K562 (cell line): ENCODE results near the gene SMC3. TPM values are rescaled to one million over a fixed set of nuclear protein-coding genes. Genes with fewer than 3 reads are reported as not detected.

ENCODE experiments used
- BCL6 ChIP-seq: fragments of 250-450 bp; sonication (Bioruptor Pico); IDR thresholded peaks from 2 replicates; pipeline ENCODE4 v1.4.0; 2020
- FOXA3 ChIP-seq, 2 experiments: fragments of 450-650 bp in 1 of 2; sonication (generic) in 1 of 2; formaldehyde crosslinking; IDR thresholded peaks in 1 of 2; conservative IDR thresholded peaks in 1 of 2; 2 replicates each; pipeline versions ENCODE4 v1.4.0 to v1.8.0; 2020 to 2022; ENCODE audit warnings: mild to moderate bottlenecking in 2 of 2, missing genetic modification reagents in 1 of 2
- KLF13 ChIP-seq: fragments of 450-650 bp; IDR thresholded peaks from 2 replicates; pipeline ENCODE4 v1.6.1; 2016; ENCODE audit warnings: missing genetic modification characterization, low read depth, mild to moderate bottlenecking, missing compliant biosample characterization, moderate library complexity, borderline replicate concordance
- LARP7 ChIP-seq: fragments of 450-650 bp; IDR thresholded peaks from 2 replicates; pipeline ENCODE4 v1.6.1; 2016
- MEF2A ChIP-seq: IDR thresholded peaks from 2 replicates; pipeline ENCODE4 v1.6.1; 2011; ENCODE audit warnings: low read depth, mild to moderate bottlenecking, low read length, moderate library complexity; ENCODE audit not compliant: control insufficient read depth
- PRDM10 ChIP-seq: fragments of 450-650 bp; IDR thresholded peaks from 2 replicates; pipeline ENCODE4 v1.6.1; 2018; ENCODE audit not compliant: partially characterized antibody
- SLC30A9 ChIP-seq: fragments of 250-450 bp; sonication (Bioruptor Pico); IDR thresholded peaks from 2 replicates; pipeline ENCODE4 v1.8.0; 2022; ENCODE audit warnings: mild to moderate bottlenecking, moderate library complexity
- SP1 ChIP-seq: sonication (generic); formaldehyde crosslinking; IDR thresholded peaks from 2 replicates; pipeline ENCODE4 v1.8.1; 2022; ENCODE audit warnings: mild to moderate bottlenecking, missing genetic modification reagents
- TAF1 ChIP-seq: IDR thresholded peaks from 2 replicates; pipeline ENCODE4 v1.6.1; 2011; ENCODE audit warnings: mild to moderate bottlenecking, low read length, moderate library complexity; ENCODE audit not compliant: insufficient read depth, control insufficient read depth, severe bottlenecking; ENCODE audit errors: extremely low read depth
- U2AF2 ChIP-seq: fragments of 200-400 bp; formaldehyde crosslinking; optimal IDR thresholded peaks from 2 replicates; pipeline ENCODE3; 2017; ENCODE audit warnings: low read depth, mild to moderate bottlenecking, low read length
- ZC3H11A ChIP-seq: IDR thresholded peaks from 2 replicates; pipeline ENCODE4 v1.6.1; 2012; ENCODE audit warnings: low read depth, low read length, improper control_type of control experiment
- ZNF12 ChIP-seq: sonication (generic); formaldehyde crosslinking; IDR thresholded peaks from 2 replicates; pipeline ENCODE4 v1.4.0; 2020; ENCODE audit warnings: mild to moderate bottlenecking, missing genetic modification reagents
- polyA plus RNA-seq, 8 experiments: library from polyadenylated mRNA; depleted of rRNA in 4 of 8; stranded (reverse) in 5 of 8; unstranded in 3 of 8; fragments of >200 nt; fragmentation: Nextera tagmentation in 2 of 8; fragmentation: Illumina TruSeq in 1 of 8; extraction: Ambion mirVana in 2 of 8; extraction: Trizol in 1 of 8; gene quantifications; 2 replicates each; pipeline versions ENCODE4 v1.2.1 to v1.2.3, GENCODE V29; 2011 to 2014; ENCODE audit warnings: inconsistent platforms in 1 of 8, missing spikeins in 1 of 8
- total RNA-seq, 7 experiments: library from RNA; depleted of rRNA in 6 of 7; stranded (reverse); fragments of >200 nt in 6 of 7; fragmentation: Illumina TruSeq in 2 of 7; extraction: Trizol in 2 of 7; gene quantifications; 2 replicates each; pipeline versions ENCODE4 v1.2.1 to v1.2.3, GENCODE V29; 2011 to 2021; ENCODE audit warnings: low replicate concordance in 1 of 7
- TF ChIP-seq, protein P1 (sequence below): fragments of 250-450 bp; sonication (Bioruptor Pico); IDR thresholded peaks from 2 replicates; pipeline ENCODE4 v1.5.0; 2022; ENCODE audit warnings: mild to moderate bottlenecking
- TF ChIP-seq, protein P2 (sequence below): sonication (generic); IDR thresholded peaks from 2 replicates; pipeline ENCODE4 v1.6.1; 2016
- TF ChIP-seq, protein P3 (sequence below): fragments of 250-450 bp; sonication (Bioruptor Pico); IDR thresholded peaks from 2 replicates; pipeline ENCODE4 v1.8.0; 2021; ENCODE audit warnings: moderate library complexity, mild to moderate bottlenecking, inconsistent platforms
- TF ChIP-seq, protein P4 (sequence below): fragments of 450-650 bp; IDR thresholded peaks from 2 replicates; pipeline ENCODE4 v1.6.1; 2017; ENCODE audit warnings: antibody characterized with exemption, mild to moderate bottlenecking

Gene SMC3
- total and polyA plus RNA-seq, 9 of the 15 experiments (the other 6 are each of a cell fraction or from before 2014, with no cell fraction given) = 21.3 to 62.6 (median 39.3) TPM

DNA sequence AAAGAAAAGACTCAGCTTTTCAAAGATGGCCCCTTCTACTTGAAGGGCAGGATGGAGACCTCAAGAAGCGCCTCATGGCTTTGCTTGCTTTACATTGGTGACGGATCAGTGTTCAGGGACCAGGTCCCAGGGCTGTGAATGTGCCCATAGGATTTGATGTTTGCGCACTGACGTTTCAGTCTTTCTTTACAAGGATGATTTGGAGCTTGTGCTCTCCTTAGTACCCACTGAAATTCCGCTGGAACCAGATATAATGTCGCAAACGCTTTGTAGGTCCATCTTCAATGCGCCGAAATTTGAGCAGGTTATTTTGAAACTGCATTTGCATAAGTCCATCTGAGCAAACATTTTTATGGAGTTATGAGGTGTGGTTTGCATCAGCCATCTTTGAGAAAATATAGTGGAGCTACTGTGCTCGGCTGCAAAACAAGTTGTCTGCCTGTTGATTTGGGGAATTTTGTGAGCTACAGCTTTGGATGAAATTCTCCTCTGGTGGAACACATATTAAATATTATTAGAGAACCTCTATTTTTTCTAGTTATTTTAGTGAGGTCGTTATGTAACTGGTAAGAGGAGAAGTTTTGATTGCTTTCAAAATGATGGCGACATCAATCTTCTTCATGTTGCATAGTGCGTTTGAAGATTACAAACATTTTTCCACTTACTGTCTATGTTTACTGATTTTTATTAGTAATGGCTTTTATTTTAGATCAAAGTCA is 79.1 kb downstream of the SMC3 start (continued):
- TF ChIP-seq PRDM10 (no peak), MEF2A (no peak), ZNF12 (CRISPR knock-in tag) (no peak), SP1 (CRISPR knock-in tag) (peak; percentile 17; the same call in 1 of the 2 replicates), BCL6 (CRISPR knock-in tag) (no peak), FOXA3 (CRISPR knock-in tag; conservative IDR thresholded peaks at IDR 0.05 in 1 of 2, IDR thresholded peaks at IDR 0.05 in 1 of 2) (peak in 1 of 2 experiments; percentile 33; a peak in 1 of 4 replicates), TAF1 (peak; percentile 50), KLF13 (tag) (no peak), LARP7 (no peak), U2AF2 (no peak), ZC3H11A (no peak), SLC30A9 (CRISPR knock-in tag) (no peak)
- TF ChIP-seq, protein P1, sequence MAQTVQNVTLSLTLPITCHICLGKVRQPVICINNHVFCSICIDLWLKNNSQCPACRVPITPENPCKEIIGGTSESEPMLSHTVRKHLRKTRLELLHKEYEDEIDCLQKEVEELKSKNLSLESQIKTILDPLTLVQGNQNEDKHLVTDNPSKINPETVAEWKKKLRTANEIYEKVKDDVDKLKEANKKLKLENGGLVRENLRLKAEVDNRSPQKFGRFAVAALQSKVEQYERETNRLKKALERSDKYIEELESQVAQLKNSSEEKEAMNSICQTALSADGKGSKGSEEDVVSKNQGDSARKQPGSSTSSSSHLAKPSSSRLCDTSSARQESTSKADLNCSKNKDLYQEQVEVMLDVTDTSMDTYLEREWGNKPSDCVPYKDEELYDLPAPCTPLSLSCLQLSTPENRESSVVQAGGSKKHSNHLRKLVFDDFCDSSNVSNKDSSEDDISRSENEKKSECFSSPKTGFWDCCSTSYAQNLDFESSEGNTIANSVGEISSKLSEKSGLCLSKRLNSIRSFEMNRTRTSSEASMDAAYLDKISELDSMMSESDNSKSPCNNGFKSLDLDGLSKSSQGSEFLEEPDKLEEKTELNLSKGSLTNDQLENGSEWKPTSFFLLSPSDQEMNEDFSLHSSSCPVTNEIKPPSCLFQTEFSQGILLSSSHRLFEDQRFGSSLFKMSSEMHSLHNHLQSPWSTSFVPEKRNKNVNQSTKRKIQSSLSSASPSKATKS (CRISPR knock-in tag) = no peak
- TF ChIP-seq, protein P2, sequence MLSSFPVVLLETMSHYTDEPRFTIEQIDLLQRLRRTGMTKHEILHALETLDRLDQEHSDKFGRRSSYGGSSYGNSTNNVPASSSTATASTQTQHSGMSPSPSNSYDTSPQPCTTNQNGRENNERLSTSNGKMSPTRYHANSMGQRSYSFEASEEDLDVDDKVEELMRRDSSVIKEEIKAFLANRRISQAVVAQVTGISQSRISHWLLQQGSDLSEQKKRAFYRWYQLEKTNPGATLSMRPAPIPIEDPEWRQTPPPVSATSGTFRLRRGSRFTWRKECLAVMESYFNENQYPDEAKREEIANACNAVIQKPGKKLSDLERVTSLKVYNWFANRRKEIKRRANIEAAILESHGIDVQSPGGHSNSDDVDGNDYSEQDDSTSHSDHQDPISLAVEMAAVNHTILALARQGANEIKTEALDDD = no peak
- TF ChIP-seq, protein P3, sequence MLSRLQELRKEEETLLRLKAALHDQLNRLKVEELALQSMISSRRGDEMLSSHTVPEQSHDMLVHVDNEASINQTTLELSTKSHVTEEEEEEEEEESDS (CRISPR knock-in tag) = no peak
- TF ChIP-seq, protein P4, sequence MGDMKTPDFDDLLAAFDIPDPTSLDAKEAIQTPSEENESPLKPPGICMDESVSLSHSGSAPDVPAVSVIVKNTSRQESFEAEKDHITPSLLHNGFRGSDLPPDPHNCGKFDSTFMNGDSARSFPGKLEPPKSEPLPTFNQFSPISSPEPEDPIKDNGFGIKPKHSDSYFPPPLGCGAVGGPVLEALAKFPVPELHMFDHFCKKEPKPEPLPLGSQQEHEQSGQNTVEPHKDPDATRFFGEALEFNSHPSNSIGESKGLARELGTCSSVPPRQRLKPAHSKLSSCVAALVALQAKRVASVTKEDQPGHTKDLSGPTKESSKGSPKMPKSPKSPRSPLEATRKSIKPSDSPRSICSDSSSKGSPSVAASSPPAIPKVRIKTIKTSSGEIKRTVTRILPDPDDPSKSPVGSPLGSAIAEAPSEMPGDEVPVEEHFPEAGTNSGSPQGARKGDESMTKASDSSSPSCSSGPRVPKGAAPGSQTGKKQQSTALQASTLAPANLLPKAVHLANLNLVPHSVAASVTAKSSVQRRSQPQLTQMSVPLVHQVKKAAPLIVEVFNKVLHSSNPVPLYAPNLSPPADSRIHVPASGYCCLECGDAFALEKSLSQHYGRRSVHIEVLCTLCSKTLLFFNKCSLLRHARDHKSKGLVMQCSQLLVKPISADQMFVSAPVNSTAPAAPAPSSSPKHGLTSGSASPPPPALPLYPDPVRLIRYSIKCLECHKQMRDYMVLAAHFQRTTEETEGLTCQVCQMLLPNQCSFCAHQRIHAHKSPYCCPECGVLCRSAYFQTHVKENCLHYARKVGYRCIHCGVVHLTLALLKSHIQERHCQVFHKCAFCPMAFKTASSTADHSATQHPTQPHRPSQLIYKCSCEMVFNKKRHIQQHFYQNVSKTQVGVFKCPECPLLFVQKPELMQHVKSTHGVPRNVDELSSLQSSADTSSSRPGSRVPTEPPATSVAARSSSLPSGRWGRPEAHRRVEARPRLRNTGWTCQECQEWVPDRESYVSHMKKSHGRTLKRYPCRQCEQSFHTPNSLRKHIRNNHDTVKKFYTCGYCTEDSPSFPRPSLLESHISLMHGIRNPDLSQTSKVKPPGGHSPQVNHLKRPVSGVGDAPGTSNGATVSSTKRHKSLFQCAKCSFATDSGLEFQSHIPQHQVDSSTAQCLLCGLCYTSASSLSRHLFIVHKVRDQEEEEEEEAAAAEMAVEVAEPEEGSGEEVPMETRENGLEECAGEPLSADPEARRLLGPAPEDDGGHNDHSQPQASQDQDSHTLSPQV = peak; percentile 32; the same call in 1 of the 2 replicates
